Lower leg skin (tissue), 4 donors: ENCODE measurements around the gene LDAH. TPM values are rescaled to one million over a fixed set of nuclear protein-coding genes. Genes with fewer than 3 reads are reported as not detected.

Source experiments
- DNase-seq, 2 donors: peaks; one replicate each; pipeline ENCODE4 v3.0.0-alpha.2; 2019; ENCODE audit warnings: low spot score in 2 of 2
- H3K4me3 ChIP-seq: fragments of 200-600 bp; sonication (generic); 2 replicates; pipeline ENCODE4 v1.5.1; 2017; ENCODE audit warnings: mild to moderate bottlenecking, low read depth; ENCODE audit not compliant: poor library complexity, severe bottlenecking
- POLR2A ChIP-seq, 2 donors: fragments of 450-650 bp; IDR thresholded peaks; one replicate each; pipeline ENCODE4 v1.6.1; 2016 to 2017; ENCODE audit warnings: antibody characterized with exemption in 2 of 2, mild to moderate bottlenecking in 1 of 2, moderate library complexity in 1 of 2
- WGBS, 2 donors: methylation state at CpG; one replicate each; pipeline ENCODE4 v1.1.5; 2018; 5-methylcytosine and 5-hydroxymethylcytosine counted together
- intact Hi-C: fragments of 100-400 bp; cut with DNase I; formaldehyde crosslinking; loops from one replicate; pipeline ENCODE4 v1.15.0; 2023; ENCODE audit warnings: low total_unique reads
- total RNA-seq, 4 donors: library from RNA; depleted of rRNA; stranded (reverse); fragments of >200 nt; gene quantifications; one replicate each; pipeline ENCODE4 v1.1.0, GENCODE V29; 2016
- TF ChIP-seq, protein P1 (sequence below), 3 donors: fragments of 450-650 bp; IDR thresholded peaks; one replicate each; pipeline ENCODE4 v1.5.1; 2016; ENCODE audit warnings: antibody characterized with exemption in 3 of 3, mild to moderate bottlenecking in 3 of 3, moderate library complexity in 2 of 3

Gene LDAH
- total RNA-seq, result 10 to 100 TPM in 3 of 4 donors, 1 to 10 TPM in 1; 8.5 to 16.2 (median 11.6) TPM

DNA sequence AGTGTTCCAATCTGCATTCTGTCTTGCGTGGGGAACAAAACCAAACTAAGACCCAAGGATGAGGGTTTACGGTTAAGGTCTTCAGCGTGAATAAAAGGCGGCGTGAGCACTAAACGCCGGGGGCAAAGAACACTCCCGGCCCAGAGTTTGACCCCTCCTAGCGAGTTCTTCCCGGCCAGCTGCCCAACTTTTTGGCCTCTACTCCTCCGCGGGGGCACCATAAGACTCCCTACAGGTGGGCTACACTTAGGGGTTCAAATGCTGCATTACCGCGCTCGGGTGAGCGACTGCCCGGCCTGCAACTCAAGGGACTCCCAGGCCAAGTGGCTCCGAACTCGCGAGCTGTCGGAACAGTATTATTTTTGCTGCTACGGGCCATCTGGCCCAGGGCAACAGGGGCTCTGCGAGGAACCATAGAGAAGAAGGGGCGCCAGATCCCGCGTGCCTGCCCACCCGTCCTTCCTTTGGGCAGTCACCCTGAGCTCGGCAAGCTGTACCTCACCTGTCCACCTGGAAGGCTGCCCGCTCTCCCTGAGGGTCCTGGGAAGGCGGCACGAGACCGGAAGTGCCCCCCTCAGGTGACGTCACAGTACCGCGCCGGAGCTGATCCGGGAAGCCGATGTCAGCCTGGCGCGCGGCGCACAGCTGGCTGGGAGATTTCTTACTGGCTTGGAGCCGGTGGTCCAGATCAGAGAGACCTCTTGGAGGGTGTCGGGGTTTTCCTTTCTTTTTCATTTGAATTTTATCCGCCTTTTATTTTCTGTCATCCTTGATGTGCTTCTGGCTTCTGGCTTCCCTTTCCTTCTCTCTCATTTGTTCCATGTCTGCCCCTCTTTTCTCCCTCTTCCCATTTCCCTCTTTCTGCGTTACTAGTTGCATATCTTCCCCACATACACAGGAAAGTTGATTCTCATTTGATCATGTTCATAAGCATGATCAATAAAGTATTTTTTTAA is at the start of gene LDAH:
Gene LDAH, minus strand, starts transcription at position 567 of the 956 bp plus-strand sequence. CDS start 21,638 bp downstream, outside the sequence.
- intact Hi-C loops, result no loop called here
- peak; percentile 85 to 98 for DNase-seq
- 0% methylated on average over 46 of the region's 46 CpGs for WGBS, 2 donors
- TF ChIP-seq, protein P1, sequence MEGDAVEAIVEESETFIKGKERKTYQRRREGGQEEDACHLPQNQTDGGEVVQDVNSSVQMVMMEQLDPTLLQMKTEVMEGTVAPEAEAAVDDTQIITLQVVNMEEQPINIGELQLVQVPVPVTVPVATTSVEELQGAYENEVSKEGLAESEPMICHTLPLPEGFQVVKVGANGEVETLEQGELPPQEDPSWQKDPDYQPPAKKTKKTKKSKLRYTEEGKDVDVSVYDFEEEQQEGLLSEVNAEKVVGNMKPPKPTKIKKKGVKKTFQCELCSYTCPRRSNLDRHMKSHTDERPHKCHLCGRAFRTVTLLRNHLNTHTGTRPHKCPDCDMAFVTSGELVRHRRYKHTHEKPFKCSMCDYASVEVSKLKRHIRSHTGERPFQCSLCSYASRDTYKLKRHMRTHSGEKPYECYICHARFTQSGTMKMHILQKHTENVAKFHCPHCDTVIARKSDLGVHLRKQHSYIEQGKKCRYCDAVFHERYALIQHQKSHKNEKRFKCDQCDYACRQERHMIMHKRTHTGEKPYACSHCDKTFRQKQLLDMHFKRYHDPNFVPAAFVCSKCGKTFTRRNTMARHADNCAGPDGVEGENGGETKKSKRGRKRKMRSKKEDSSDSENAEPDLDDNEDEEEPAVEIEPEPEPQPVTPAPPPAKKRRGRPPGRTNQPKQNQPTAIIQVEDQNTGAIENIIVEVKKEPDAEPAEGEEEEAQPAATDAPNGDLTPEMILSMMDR (IDR thresholded peaks at IDR 0.05), result no peak
- TF ChIP-seq POLR2A (IDR thresholded peaks at IDR 0.05), result no peak
- H3K4me3 ChIP-seq, result peak within 1 kb of the TSS; percentile 79

DNA sequence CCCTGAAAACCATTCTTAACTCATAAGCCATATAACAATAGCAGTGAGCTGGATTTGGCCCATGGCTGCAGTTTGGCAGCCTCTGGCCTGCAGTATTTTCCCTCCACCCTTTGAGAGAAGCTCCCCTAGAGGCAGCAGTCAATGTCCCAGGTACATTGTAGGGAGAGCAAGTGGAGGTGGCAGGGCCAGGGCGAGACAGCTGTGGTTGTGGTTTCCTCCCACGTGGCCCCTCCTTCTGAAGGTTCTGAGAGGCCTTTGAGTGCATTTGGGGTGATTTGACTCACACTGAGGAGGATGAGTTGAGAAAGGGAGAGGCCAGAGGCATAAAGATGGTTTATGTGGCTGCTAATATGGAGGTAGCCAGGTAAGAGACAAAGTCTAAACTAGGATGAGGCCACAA is 45.5 kb upstream of the LDAH start:
- 29 to 53% methylated on average over 2 of the region's 2 CpGs for WGBS, 2 donors
- DNase-seq, result no peak
- intact Hi-C loops, result no loop called here
- TF ChIP-seq POLR2A (IDR thresholded peaks at IDR 0.05), result no peak
- TF ChIP-seq, protein P1 (IDR thresholded peaks at IDR 0.05), result no peak
- H3K4me3 ChIP-seq, result no peak overlapping the region

DNA sequence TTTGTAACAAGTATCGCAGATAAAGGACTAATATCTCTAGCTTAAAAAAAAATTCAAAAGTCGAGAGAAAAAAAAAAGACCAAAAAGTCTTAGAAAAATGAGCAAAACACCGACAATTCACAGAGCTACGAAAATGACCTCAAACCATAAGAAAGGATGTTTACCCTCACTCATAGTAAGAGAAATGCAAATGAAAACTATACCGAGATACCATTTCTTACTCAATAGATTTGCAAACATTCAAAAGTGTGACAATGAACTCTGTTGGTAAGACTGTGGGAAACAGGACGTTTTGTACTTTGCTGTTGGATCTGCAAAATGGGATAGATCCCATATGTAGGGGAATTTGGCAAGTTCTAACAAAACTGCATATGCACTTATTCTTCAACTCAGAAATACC is 39.9 kb upstream of the LDAH start:
- intact Hi-C loops, result no loop called here
- 65 to 79% methylated on average over 6 of the region's 6 CpGs for WGBS, 2 donors
- no peak for DNase-seq
- TF ChIP-seq, protein P1 (IDR thresholded peaks at IDR 0.05), result no peak
- no peak for TF ChIP-seq POLR2A (IDR thresholded peaks at IDR 0.05)
- no peak overlapping the region for H3K4me3 ChIP-seq

DNA sequence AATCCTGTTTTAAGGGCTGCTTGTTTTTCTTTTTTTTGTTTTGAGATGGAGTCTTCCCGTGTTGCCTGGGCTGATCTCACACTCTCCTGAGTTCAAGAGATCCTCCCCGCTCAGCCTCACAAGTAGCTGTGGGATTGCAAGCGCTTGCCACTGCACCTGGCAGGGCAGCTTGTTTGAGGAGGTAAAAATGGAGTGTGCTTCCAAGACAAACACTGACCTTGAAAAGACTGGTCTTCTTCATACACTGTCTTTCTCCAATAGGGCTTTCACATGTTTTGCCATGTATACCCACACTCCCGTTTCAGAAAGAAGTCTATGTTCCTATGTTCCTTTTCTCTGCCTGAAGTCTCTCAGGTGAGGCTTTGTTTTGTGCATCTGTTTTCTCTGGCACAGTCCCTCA is 32.6 kb upstream of the LDAH start:
- TF ChIP-seq, protein P1 (IDR thresholded peaks at IDR 0.05), result no peak
- no peak for TF ChIP-seq POLR2A (IDR thresholded peaks at IDR 0.05)
- WGBS, 2 donors, result 77 to 86% methylated on average over 4 of the region's 4 CpGs
- intact Hi-C loops, result no loop called here

DNA sequence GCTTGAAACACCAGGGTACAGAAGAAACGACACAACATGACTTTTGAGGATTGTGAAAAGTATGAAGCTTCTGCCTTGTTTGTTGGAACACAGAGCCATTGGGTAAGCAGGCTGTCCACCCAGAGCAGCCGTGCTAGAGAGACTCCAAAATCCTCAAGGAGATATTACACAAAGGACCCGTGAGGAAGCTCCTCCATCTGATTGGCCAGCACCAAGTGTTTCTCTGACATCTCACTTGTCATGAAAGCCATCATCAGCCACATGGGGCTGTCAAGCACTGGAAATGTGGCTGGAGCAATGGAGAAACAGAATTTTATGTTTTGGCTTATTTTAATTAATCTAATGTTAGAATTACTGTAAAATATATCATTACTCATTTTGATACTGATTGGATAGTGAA is 29.8 kb upstream of the LDAH start:
- no peak overlapping the region for H3K4me3 ChIP-seq
- intact Hi-C loops, result no loop called here
- DNase-seq, result no peak
- WGBS, 2 donors, result 68 to 73% methylated on average over 3 of the region's 3 CpGs
- TF ChIP-seq, protein P1 (IDR thresholded peaks at IDR 0.05), result no peak
- TF ChIP-seq POLR2A (IDR thresholded peaks at IDR 0.05), result no peak

More for the DNA sequence above, 32.6 kb upstream of the LDAH start:
- DNase-seq, result no peak
- H3K4me3 ChIP-seq, result no peak overlapping the region
